Transverse colon (tissue), 4 donors: Measurements from ENCODE around the gene CTBP1. TPM values are rescaled to one million over a fixed set of nuclear protein-coding genes. Genes with fewer than 3 reads are reported as not detected.

Source experiments
- DNase-seq: peaks from one replicate; pipeline ENCODE4 v3.0.0-alpha.2; 2019
- H3K27ac ChIP-seq, 4 donors: fragments of 200-600 bp; sonication (generic); 2 replicates each; pipeline ENCODE4 v1.5.1; 2016 to 2018; ENCODE audit warnings: inconsistent platforms in 4 of 4
- H3K27me3 ChIP-seq: fragments of 200-600 bp; sonication (generic); 2 replicates; pipeline ENCODE4 v1.5.1; 2017; ENCODE audit warnings: inconsistent platforms
- H3K36me3 ChIP-seq, 4 donors: fragments of 200-600 bp; sonication (generic); 2 replicates each; pipeline ENCODE4 v1.5.1; 2017 to 2019; ENCODE audit warnings: inconsistent platforms in 4 of 4
- H3K4me1 ChIP-seq, 4 donors: fragments of 200-600 bp; sonication (generic); 2 replicates each; pipeline ENCODE4 v1.5.1; 2017 to 2020; ENCODE audit warnings: inconsistent platforms in 4 of 4
- H3K4me3 ChIP-seq, 4 donors: fragments of 200-600 bp; sonication (generic); 1 replicate in 1 of 4; 2 replicates in 3 of 4; pipeline versions ENCODE4 v1.5.1 to v1.6.1; 2017 to 2019; ENCODE audit warnings: inconsistent platforms in 4 of 4
- H3K9me3 ChIP-seq, 2 donors: fragments of 200-600 bp; sonication (generic); 2 replicates each; pipeline ENCODE4 v1.5.1; 2017 to 2019; ENCODE audit warnings: inconsistent platforms in 2 of 2
- CTCF ChIP-seq, 5 experiments: fragments of 200-600 bp in 3 of 5; fragments of 450-650 bp in 2 of 5; sonication (generic) in 3 of 5; IDR thresholded peaks; 1 replicate in 2 of 5; 2 replicates in 3 of 5; pipeline ENCODE4 v1.5.1; 2016 to 2017; ENCODE audit warnings: antibody characterized with exemption in 5 of 5, inconsistent platforms in 3 of 5, mild to moderate bottlenecking in 2 of 5, moderate library complexity in 1 of 5
- EP300 ChIP-seq: sonication (generic); formaldehyde crosslinking; IDR thresholded peaks from one replicate; pipeline ENCODE4 v1.6.1; 2017; ENCODE audit warnings: antibody characterized with exemption, low read depth
- POLR2A ChIP-seq: fragments of 450-650 bp; IDR thresholded peaks from one replicate; pipeline ENCODE4 v1.6.1; 2016; ENCODE audit warnings: antibody characterized with exemption, mild to moderate bottlenecking, moderate library complexity
- POLR2AphosphoS5 ChIP-seq, 3 donors: sonication (generic); formaldehyde crosslinking; IDR thresholded peaks; one replicate each; pipeline ENCODE4 v1.6.1; 2016; ENCODE audit warnings: antibody characterized with exemption in 3 of 3
- WGBS, 2 donors: methylation state at CpG; one replicate each; pipeline ENCODE4 v1.1.5; 2018; ENCODE audit warnings: low coverage in 1 of 2; 5-methylcytosine and 5-hydroxymethylcytosine counted together
- in situ Hi-C, 4 donors: fragments of 200-750 bp; cut with MboI; loops; one replicate each; pipeline versions ENCODE4 v1.15.0 to v1.15.1; 2017; ENCODE audit warnings: low sequenced_read_pairs in 3 of 4, low pct_ligation_motif_present in 1 of 4, low pct_unique_long_range_greater_than_20kb in 1 of 4
- intact Hi-C: fragments of 100-400 bp; cut with DNase I; formaldehyde crosslinking; loops from one replicate; pipeline ENCODE4 v1.15.1; 2023; ENCODE audit warnings: low total_unique reads
- total RNA-seq, 4 donors: library from RNA; depleted of rRNA; stranded (reverse); fragments of >200 nt; gene quantifications; one replicate each; pipeline ENCODE4 v1.1.0, GENCODE V29; 2016

The CTBP1 gene
- total RNA-seq, 4 donors from 2014 or later = 183 to 457 (median 243) TPM

DNA sequence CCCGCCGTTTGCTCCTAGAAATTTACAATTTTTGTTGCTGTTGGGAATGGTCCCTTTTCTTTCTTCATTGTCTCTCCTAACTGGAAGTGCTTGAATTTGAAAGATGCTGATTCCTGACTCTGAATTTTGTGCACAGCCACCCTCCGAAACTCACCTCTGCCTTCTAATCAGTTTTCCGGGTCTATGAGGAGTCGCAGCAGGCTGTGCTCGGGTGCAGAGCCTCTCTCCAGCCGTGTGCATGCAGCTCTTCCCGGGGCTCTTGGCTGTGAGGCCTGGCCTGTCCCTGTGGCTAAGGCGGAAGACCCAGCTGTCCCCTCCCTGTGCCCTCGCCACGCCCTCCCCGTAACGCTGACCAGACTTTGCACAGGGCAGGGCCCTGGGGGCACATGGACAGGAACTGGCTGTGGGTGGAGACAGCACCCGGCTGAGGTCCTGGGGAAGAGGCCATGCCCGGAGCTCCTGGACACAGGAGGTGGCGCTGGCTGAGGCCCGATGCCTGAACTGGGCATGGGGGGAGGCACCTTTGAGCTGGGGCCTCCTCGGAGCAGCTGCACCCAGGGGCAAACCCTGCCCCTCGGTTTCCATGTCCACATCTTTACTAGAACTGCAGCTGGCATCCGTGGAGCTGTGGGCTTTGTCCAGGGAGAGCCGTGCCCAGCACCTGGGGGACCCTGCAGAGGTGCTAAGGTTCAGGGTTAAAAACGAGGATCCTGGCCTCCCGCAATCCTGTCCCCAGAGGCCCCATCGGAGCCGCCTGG, 43.9 kb downstream of the CTBP1 start:
- no peaks in the 10 kb centered on the region for H3K9me3 ChIP-seq
- no peaks in the 10 kb centered on the region for H3K36me3 ChIP-seq
- 42 to 52% methylated on average over 2 to 25 of the region's 25 CpGs for WGBS, 2 donors
- DNase-seq = peak; percentile 92
- TF ChIP-seq CTCF (IDR thresholded peaks at IDR 0.05) (no peak), EP300 (no peak), POLR2AphosphoS5 (IDR thresholded peaks at IDR 0.05) (peak; percentile 61 to 92 (median 78)), POLR2A (peak; percentile 89)
- peaks cover 47 to 94% (median 69%) of the 10 kb centered on the region in 4 donors for H3K4me1 ChIP-seq
- H3K27me3 ChIP-seq = no peaks in the 10 kb centered on the region
- intact Hi-C loops = no loop called here
- H3K27ac ChIP-seq = peak overlapping the region; percentile 62 to 87 (median 85)
- peak overlapping the region in 2 of 4 donors; percentile 13 to 33 for H3K4me3 ChIP-seq
- in situ Hi-C loops = no loop called here

- no peaks in the 10 kb centered on the region for H3K9me3 ChIP-seq
- WGBS, 2 donors = 80% methylated on average over 21 of the region's 21 CpGs; no CpG with 5 or more reads in 1 of the 2 donors
- H3K27ac ChIP-seq = peak overlapping the region; percentile 84 to 90 (median 86)
- no peak for TF ChIP-seq CTCF (IDR thresholded peaks at IDR 0.05)
- no peak for TF ChIP-seq POLR2A
- no peak for TF ChIP-seq POLR2AphosphoS5 (IDR thresholded peaks at IDR 0.05)
- no peak for TF ChIP-seq EP300
- in situ Hi-C loops (no loop called here), intact Hi-C loops (no loop called here)
- H3K27me3 ChIP-seq = no peaks in the 10 kb centered on the region
- H3K4me3 ChIP-seq = peak overlapping the region in 2 of 4 donors; percentile 13 to 33
- H3K4me1 ChIP-seq = peaks cover 41 to 92% (median 68%) of the 10 kb centered on the region in 4 donors
- H3K36me3 ChIP-seq = no peaks in the 10 kb centered on the region
- DNase-seq = peak; percentile 31
These were observed 44.6 kb downstream of the CTBP1 start for GRCh38 chr4:1204286-1204827.

- no peaks in the 10 kb centered on the region for H3K36me3 ChIP-seq
- WGBS, 2 donors = 91% methylated on average over 13 of the region's 13 CpGs; no CpG with 5 or more reads in 1 of the 2 donors
- DNase-seq = peak; percentile 7
- H3K4me3 ChIP-seq = no peak overlapping the region
- H3K4me1 ChIP-seq = peaks cover 30 to 80% (median 57%) of the 10 kb centered on the region in 4 donors
- TF ChIP-seq CTCF (IDR thresholded peaks at IDR 0.05) (no peak), POLR2A (no peak), EP300 (no peak), POLR2AphosphoS5 (IDR thresholded peaks at IDR 0.05) (no peak)
- H3K27ac ChIP-seq = peak overlapping the region; percentile 84 to 90 (median 86)
- no peaks in the 10 kb centered on the region for H3K27me3 ChIP-seq
- no peaks in the 10 kb centered on the region for H3K9me3 ChIP-seq
- in situ Hi-C loops (no loop called here), intact Hi-C loops (no loop called here)
These were observed 45.8 kb downstream of the CTBP1 start for GRCh38 chr4:1203026-1203616.

DNA sequence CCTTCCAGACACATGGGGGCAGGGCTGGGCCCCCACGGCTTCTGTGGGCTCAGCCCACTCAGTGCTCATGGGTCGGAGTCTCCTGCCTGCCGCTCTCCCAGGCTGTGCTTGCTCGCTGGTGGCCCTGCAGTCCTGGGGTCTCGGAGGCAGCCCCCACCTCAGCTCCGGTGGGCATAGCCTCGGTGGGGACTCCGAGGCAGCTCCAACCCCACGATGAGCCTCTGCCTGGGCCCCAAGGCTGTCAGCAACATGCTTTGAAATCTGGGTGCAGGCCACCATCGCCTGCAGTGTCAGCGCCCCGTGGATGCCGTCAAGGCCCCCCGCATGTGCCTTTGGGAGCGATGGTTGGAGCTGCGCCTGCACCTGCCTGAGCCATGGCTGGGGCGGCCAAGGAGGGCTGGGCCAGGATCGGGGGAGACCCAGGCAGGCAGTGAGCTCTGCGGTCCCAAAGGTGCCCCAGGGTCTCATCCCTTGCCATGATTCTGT, 46.4 kb downstream of the CTBP1 start:
- Histone ChIP-seq H3K4me3 (no peak overlapping the region), H3K4me1 (peaks cover 26 to 74% (median 51%) of the 10 kb centered on the region in 4 donors), H3K27ac (peak overlapping the region; percentile 84 to 90 (median 86)), H3K27me3 (no peaks in the 10 kb centered on the region), H3K9me3 (no peaks in the 10 kb centered on the region), H3K36me3 (no peaks in the 10 kb centered on the region)
- WGBS, 2 donors = 79% methylated on average over 12 of the region's 19 CpGs; no CpG with 5 or more reads in 1 of the 2 donors
- DNase-seq = peak; percentile 8
- intact Hi-C loops = no loop called here
- no peak for TF ChIP-seq POLR2A
- TF ChIP-seq POLR2AphosphoS5 (IDR thresholded peaks at IDR 0.05) = no peak
- no peak for TF ChIP-seq CTCF (IDR thresholded peaks at IDR 0.05)
- no peak for TF ChIP-seq EP300
- in situ Hi-C loops = no loop called here
